Stimulated activated CD8-positive, alpha-beta memory T cell treated with anti-CD3 and anti-CD28 coated beads, Interleukin-7, amount 100 ng/mL, for 48 hours (primary cell): ENCODE data around the gene ATP5MC2.
"Not testable (repeated sequence)": the region's sequence is repeated elsewhere in the genome, so short reads cannot be mapped to it uniquely, and the experiment has no call there.

Experiments used
- DNase-seq, 2 donors: peaks; one replicate each; pipeline ENCODE4 v3.0.0-alpha.2; 2020; ENCODE audit warnings: low read depth in 1 of 2; ENCODE audit errors: extremely low read depth in 1 of 2

Gene ATP5MC2

GRCh38 chr12:53675701-53676607, at the start of gene ATP5MC2:
Gene ATP5MC2, minus strand, starts transcription at chr12:53676083. Its CDS starts 3,469 bp downstream, at chr12:53672614.
- peak; percentile 93 to 94 for DNase-seq

- DNase-seq: no peak
Observed at GRCh38 chr12:53722450-53723041, 46.7 kb upstream of the ATP5MC2 start.

- DNase-seq: no peak
Observed at GRCh38 chr12:53720946-53721345, 45.1 kb upstream of the ATP5MC2 start.

GRCh38 chr12:53719649-53720048, 43.8 kb upstream of the ATP5MC2 start:
- DNase-seq: no peak

GRCh38 chr12:53718567-53718966, 42.7 kb upstream of the ATP5MC2 start:
- DNase-seq: not testable (repeated sequence)

GRCh38 chr12:53717319-53717718, 41.4 kb upstream of the ATP5MC2 start:
- no peak for DNase-seq

- no peak for DNase-seq
Observed at GRCh38 chr12:53714004-53714403, 38.1 kb upstream of the ATP5MC2 start.

GRCh38 chr12:53713516-53713915, 37.6 kb upstream of the ATP5MC2 start:
- DNase-seq: no peak

GRCh38 chr12:53712059-53712643, 36.3 kb upstream of the ATP5MC2 start:
- no peak for DNase-seq

GRCh38 chr12:53710091-53710490, 34.2 kb upstream of the ATP5MC2 start:
- no peak for DNase-seq

GRCh38 chr12:53709671-53710070, 33.8 kb upstream of the ATP5MC2 start:
- no peak for DNase-seq

- DNase-seq: no peak
Observed at GRCh38 chr12:53706080-53706479, 30.2 kb upstream of the ATP5MC2 start.

- DNase-seq: no peak
Observed at GRCh38 chr12:53703756-53704155, 27.9 kb upstream of the ATP5MC2 start.

GRCh38 chr12:53701518-53702264, 25.8 kb upstream of the ATP5MC2 start:
- peak in 1 of 2 donors; percentile 59 for DNase-seq

GRCh38 chr12:53700567-53700966, 24.7 kb upstream of the ATP5MC2 start:
- no peak for DNase-seq

GRCh38 chr12:53699678-53700025, 23.8 kb upstream of the ATP5MC2 start:
- no peak for DNase-seq

GRCh38 chr12:53698948-53699677, 23.2 kb upstream of the ATP5MC2 start:
- DNase-seq: no peak

GRCh38 chr12:53696655-53697331, 20.9 kb upstream of the ATP5MC2 start:
- DNase-seq: no peak

- DNase-seq: no peak
Observed at GRCh38 chr12:53696285-53696654, 20.4 kb upstream of the ATP5MC2 start.
